ENCODE results near the gene APLP2. TPM values are rescaled to one million over a fixed set of nuclear protein-coding genes. Genes with fewer than 3 reads are reported as not detected.

The APLP2 gene
- polyA plus RNA-seq, 6 donors from 2014 or later = 289 to 343 (median 310) TPM

DNA sequence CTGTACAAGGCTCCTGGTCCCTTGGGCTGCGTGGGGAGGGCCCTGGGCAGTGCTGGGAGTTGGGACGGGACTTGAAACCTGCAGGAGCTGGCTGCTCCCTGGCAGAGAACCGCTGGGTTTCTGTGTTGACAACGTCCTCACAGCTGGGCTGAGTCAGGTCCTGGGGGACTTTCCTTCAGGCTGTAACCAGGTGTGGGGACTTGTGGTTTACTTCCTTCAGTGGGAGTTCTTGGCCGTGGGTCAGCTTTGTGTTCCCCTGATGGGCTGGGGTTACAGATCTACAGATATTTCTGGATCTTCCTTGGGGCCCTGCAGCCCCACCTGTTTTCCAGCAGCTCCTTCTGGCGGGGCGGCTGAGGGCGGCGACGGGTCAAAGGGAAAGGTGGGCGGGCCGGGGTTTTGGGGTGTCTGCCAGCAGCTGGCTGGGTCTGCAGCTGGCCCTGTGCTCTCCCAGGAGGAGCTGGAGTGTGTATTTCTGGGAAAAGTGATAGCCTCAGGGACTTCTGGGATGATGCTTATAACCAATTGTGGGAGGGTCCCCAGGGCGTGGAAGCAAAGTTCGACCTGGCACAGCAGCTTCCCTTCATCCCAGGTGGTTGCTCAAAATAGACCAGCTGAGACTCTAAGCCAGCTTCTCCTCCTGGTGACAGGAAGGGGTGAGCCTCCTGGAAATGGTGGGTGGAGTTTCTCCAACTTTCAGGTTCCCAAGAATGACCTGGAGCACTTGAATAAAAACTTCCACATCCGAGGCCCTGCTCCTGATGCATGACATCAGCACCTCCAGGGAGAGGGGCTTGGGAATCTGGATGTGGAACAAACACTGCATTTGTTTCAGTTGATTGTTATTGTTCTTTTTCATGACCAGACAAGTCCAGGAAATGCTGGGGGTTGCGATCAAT, 109.0 kb downstream of the APLP2 start:
- DNase-seq (no peak), ATAC-seq (ENCODE audit: low read depth in 2 of 2) (no peak)
- no peaks in the 10 kb centered on the region for H3K27me3 Mint-ChIP-seq
- H3K36me3 Mint-ChIP-seq = peaks cover 0 to 11% of the 10 kb centered on the region in 2 donors
- peak overlapping the region in 3 of 8 donors; percentile 25 to 30 (median 29) for H3K4me3 Mint-ChIP-seq
- H3K4me1 Mint-ChIP-seq = peaks cover 42 to 49% (median 43%) of the 10 kb centered on the region in 3 donors
- H3K9me3 Mint-ChIP-seq = peaks cover 2 to 11% (median 5%) of the 10 kb centered on the region in 7 donors
- peak overlapping the region in 5 of 6 donors; percentile 29 to 94 (median 41) for H3K27ac Mint-ChIP-seq

DNA sequence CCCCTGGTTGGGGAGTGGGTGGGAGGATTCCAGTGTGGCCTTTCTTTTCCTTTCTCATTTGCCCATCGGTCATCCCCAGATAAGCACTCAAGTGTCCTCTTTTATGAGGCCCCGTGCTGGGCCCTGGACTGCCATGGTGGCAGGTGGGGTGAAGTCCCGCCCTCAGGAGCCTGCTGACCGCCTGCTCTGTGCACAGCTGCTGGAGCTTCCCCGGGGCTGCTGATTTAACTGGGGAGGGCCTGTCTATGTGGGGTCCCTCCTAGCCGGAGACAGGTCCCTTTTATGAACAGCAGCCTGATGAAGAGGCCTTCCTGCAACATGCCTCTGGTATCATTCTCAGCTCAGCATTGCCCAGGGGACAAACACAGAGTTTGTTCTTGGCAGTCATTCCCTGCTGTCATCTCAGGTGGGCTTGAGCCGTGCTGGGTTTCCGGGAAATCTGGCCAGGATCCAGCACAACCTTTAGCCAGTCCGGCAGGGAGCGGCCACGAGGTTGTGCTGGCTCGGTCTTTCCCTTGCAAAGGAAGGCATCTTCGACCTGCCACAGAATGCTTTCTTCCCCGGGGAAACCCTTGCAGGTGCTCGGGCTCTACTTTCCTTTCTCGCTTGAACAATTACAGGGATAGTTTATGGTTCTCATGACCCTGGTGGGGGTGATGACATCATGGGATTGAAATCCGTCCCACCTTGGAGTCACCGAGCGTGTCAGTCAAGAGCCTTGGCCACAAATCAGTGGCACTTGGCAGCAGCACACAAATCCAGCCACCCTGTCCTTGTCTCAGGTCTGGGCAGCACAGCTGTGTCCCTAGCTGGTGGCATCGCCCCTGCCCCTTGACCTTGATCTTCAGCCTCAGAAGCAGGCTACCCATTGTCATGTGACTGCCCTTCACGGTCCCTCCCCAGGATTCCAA, 110.0 kb downstream of the APLP2 start:
- peaks cover 0 to 8% of the 10 kb centered on the region in 2 donors for H3K36me3 Mint-ChIP-seq
- peak overlapping the region in 2 of 8 donors; percentile 62 to 67 for H3K4me3 Mint-ChIP-seq
- DNase-seq (no peak), ATAC-seq (ENCODE audit: low read depth in 2 of 2) (no peak)
- peak overlapping the region in 4 of 6 donors; percentile 70 to 94 (median 82) for H3K27ac Mint-ChIP-seq
- H3K9me3 Mint-ChIP-seq = peaks cover 2 to 9% (median 3%) of the 10 kb centered on the region in 7 donors
- H3K4me1 Mint-ChIP-seq = peaks cover 44 to 54% (median 45%) of the 10 kb centered on the region in 3 donors
- no peaks in the 10 kb centered on the region for H3K27me3 Mint-ChIP-seq

- ATAC-seq (ENCODE audit: low read depth in 2 of 2) (no peak), DNase-seq (no peak)
- Mint-ChIP-seq H3K4me1 (peaks cover 41 to 54% (median 45%) of the 10 kb centered on the region in 3 donors), H3K27ac (peak overlapping the region; percentile 44 to 94 (median 92)), H3K27me3 (no peaks in the 10 kb centered on the region), H3K36me3 (no peaks in the 10 kb centered on the region), H3K4me3 (peak overlapping the region in 5 of 8 donors; percentile 60 to 82 (median 67)), H3K9me3 (peaks cover 0 to 5% (median 0%) of the 10 kb centered on the region in 7 donors)
Measured at GRCh38 chr11:130180491-130180890, 110.8 kb downstream of the APLP2 start.

DNA sequence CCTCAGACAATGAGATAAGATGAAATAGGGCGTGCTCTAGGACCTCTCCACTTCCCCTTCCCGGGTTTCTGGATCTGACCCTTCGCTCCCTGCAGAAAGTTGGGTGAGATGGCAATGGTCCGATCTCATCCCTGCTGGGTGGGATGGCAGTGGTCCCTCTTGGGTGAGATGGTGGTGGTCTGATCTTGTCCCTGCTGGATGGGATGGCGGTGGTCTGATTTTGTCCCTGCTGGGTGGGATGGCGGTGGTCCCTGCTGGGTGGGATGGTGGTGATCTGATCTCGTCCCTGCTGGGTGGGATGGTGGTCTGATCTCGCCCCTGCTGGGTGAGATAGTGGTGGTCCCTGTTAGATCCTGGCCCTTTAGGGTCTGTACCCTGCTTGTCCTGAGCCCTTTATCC, 111.2 kb downstream of the APLP2 start:
- Mint-ChIP-seq H3K36me3 (no peaks in the 10 kb centered on the region), H3K27me3 (no peaks in the 10 kb centered on the region), H3K4me3 (peak overlapping the region in 7 of 8 donors; percentile 29 to 82 (median 62)), H3K27ac (peak overlapping the region; percentile 44 to 94 (median 92)), H3K9me3 (peaks cover 0 to 2% (median 0%) of the 10 kb centered on the region in 7 donors), H3K4me1 (peaks cover 41 to 54% (median 45%) of the 10 kb centered on the region in 3 donors)
- no peak for DNase-seq
- peak in 1 of 2 donors; percentile 14 for ATAC-seq (ENCODE audit: low read depth in 2 of 2)

DNA sequence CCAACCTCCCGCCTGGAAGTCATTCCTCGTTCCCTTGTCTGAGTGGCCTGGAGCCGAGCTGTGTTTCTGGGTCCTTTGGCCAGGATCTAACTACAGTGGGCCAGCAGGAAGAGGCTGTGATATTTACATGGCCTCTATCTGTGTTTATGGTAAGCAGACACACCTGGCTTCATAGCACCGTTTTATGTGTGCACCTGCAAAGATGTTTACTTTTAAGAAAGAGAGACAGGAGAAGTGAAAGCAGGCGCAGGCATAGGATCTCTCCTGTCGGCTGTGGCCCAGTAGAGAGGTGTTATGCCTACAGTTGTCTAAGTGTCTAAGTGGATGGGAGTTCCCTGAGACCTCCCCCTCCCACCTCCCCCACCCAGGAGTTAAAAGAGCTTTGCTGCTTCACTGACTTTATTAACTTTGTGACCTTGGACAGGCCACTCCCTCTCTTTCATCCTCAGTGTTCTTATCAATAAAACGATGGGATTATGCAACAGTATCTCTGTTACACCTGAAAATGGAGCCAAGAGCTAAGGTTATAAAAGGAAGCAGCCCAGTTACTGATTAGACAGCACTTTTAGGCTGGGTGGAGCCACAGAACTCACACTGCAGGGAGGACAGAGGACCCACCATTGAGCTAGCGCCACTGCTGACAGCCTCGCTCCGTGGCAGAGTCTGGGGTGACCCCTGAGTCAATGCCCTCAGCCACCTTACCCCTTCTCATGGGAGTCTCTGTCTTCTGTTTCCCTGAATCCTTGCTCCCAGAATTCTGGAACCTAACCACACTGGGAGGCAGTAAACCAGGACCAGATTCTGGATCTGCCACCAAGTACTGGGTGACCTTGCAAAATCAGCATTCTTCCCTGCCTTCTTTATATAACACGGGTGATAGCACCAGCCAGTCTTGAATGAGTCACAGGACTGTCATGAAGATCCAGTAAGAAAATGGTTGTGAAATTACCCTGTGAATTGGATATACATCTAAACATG, 111.9 kb downstream of the APLP2 start:
- peak overlapping the region in 7 of 8 donors; percentile 29 to 82 (median 62) for H3K4me3 Mint-ChIP-seq
- H3K9me3 Mint-ChIP-seq = no peaks in the 10 kb centered on the region
- H3K36me3 Mint-ChIP-seq = no peaks in the 10 kb centered on the region
- peak; percentile 53 for DNase-seq
- peak overlapping the region; percentile 49 to 94 (median 92) for H3K27ac Mint-ChIP-seq
- H3K27me3 Mint-ChIP-seq = no peaks in the 10 kb centered on the region
- ATAC-seq (ENCODE audit: low read depth in 2 of 2) = peak; percentile 89 to 91
- H3K4me1 Mint-ChIP-seq = peaks cover 41 to 54% (median 45%) of the 10 kb centered on the region in 3 donors

- DNase-seq (no peak), ATAC-seq (ENCODE audit: low read depth in 2 of 2) (no peak)
- Mint-ChIP-seq H3K36me3 (no peaks in the 10 kb centered on the region), H3K27me3 (no peaks in the 10 kb centered on the region), H3K4me1 (peaks cover 40 to 44% (median 42%) of the 10 kb centered on the region in 3 donors), H3K27ac (peak overlapping the region in 3 of 6 donors; percentile 47 to 62 (median 53)), H3K9me3 (no peaks in the 10 kb centered on the region), H3K4me3 (peak overlapping the region in 1 of 8 donors; percentile 33)
Measured at GRCh38 chr11:130183878-130184610, 114.3 kb downstream of the APLP2 start.

DNA sequence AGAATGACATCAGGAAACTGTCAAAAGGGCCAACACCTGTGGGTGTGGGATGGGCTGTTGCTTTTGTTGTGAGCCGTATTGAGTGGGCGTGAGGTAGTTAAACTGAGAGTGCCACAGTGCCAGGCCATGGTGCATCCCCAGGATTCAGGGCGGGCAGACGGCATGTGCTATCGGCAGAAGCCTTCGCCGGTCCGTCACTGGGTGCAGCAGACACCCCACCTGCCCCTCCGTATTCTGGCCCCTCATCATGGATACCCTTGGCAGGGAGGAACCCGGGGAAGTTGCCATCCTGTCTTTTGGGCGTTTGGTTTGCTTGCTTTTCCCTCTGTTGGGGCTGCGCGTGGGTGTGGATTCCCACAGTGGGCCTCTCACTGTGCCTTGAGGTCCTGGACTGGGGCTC, 117.4 kb downstream of the APLP2 start:
- no peaks in the 10 kb centered on the region for H3K9me3 Mint-ChIP-seq
- no peak overlapping the region for H3K27ac Mint-ChIP-seq

GRCh38 chr11:130188047-130188446, 118.4 kb downstream of the APLP2 start:
- Mint-ChIP-seq H3K27ac (no peak overlapping the region), H3K4me1 (peaks cover 6 to 11% (median 8%) of the 10 kb centered on the region in 3 donors), H3K36me3 (no peaks in the 10 kb centered on the region), H3K4me3 (no peak overlapping the region), H3K27me3 (no peaks in the 10 kb centered on the region), H3K9me3 (no peaks in the 10 kb centered on the region)
- no peak for DNase-seq
- ATAC-seq (ENCODE audit: low read depth in 2 of 2) = no peak

More for the DNA sequence above, 117.4 kb downstream of the APLP2 start:
- H3K36me3 Mint-ChIP-seq = no peaks in the 10 kb centered on the region
- no peak overlapping the region for H3K4me3 Mint-ChIP-seq
- ATAC-seq (ENCODE audit: low read depth in 2 of 2) (no peak), DNase-seq (no peak)
- H3K27me3 Mint-ChIP-seq = no peaks in the 10 kb centered on the region
- H3K4me1 Mint-ChIP-seq = peaks cover 12 to 15% (median 13%) of the 10 kb centered on the region in 3 donors

GRCh38 chr11:130188585-130189347, 119.1 kb downstream of the APLP2 start:
- Mint-ChIP-seq H3K4me1 (peaks cover 4 to 8% (median 7%) of the 10 kb centered on the region in 3 donors), H3K9me3 (no peaks in the 10 kb centered on the region), H3K27me3 (no peaks in the 10 kb centered on the region), H3K27ac (peak overlapping the region in 1 of 6 donors; percentile 29), H3K36me3 (no peaks in the 10 kb centered on the region), H3K4me3 (peak overlapping the region in 2 of 8 donors; percentile 54 to 64)
- DNase-seq (no peak), ATAC-seq (ENCODE audit: low read depth in 2 of 2) (no peak)

- Mint-ChIP-seq H3K36me3 (peaks cover 2 to 4% of the 10 kb centered on the region in 2 donors), H3K4me1 (peaks cover 0 to 6% (median 5%) of the 10 kb centered on the region in 3 donors), H3K9me3 (no peaks in the 10 kb centered on the region)
Measured at GRCh38 chr11:130189492-130190210, 120.0 kb downstream of the APLP2 start.

More at GRCh38 chr11:130189492-130190210, 120.0 kb downstream of the APLP2 start:
- DNase-seq (no peak), ATAC-seq (ENCODE audit: low read depth in 2 of 2) (no peak)
- Mint-ChIP-seq H3K27me3 (no peaks in the 10 kb centered on the region), H3K27ac (no peak overlapping the region), H3K4me3 (peak overlapping the region in 1 of 8 donors; percentile 64)

Data from naive B cell (primary cell).